HG03457 (cell line): ENCODE results near the gene GP9.
"Not testable (repeated sequence)": the region's sequence is repeated elsewhere in the genome, so short reads cannot be mapped to it uniquely, and the experiment has no call there.

Experiments
- ATAC-seq: cut with Tn5 transposase; IDR thresholded peaks from one replicate; pipeline ENCODE4 v1.9.1; 2021; ENCODE audit warnings: moderate number of reproducible peaks; ENCODE audit not compliant: unreplicated experiment

Gene GP9

GRCh38 chr3:129069313-129070085 lies 8.9 kb downstream of the GP9 start:
- ATAC-seq = not testable (repeated sequence)

GRCh38 chr3:129070086-129070885 lies 9.7 kb downstream of the GP9 start:
- ATAC-seq = no peak

GRCh38 chr3:129077222-129077621 lies 16.6 kb downstream of the GP9 start:
- no peak for ATAC-seq

DNA sequence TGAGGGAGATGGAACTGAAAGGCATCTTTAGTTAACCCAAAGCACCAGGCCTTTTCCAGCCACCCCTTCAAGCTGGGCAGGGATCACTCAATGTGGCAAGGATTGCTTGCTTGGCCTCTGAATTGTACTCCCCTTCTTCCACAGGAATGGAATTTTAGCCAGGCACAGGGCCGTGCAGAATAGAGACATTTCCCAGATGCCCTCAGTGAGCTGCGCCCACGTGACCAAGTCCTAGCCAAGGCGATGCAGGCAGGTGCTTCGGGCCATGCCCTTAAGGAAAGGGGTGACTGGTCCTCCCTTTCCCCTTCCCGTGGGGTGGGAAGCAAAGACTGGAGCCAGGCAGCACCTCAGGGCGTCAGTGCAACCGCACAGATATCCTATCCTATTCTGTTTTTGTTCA lies 17.9 kb downstream of the GP9 start:
- ATAC-seq = no peak

DNA sequence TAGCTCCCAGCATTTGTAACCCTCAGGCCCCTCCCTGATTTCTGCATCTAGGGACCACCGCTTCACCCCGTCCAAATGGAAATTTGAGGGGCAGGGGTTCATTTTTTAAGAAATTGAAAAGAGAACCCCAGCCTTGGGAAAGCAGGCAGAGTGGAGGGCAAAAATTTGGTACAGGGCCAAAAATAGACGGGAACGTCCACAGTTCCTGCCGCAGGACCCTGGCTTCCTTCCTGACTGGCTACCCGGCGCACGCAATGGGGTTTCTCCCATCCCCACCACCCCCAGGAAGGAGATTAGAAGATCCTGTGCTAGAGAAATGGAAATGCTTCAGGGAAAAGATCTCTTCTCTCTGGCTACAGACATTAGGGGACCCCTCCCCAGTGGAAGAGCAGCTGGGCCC lies 20.9 kb downstream of the GP9 start:
- ATAC-seq = no peak

- no peak for ATAC-seq
Observed at GRCh38 chr3:129082026-129082425, 21.4 kb downstream of the GP9 start.

GRCh38 chr3:129084501-129084900 lies 23.9 kb downstream of the GP9 start:
- no peak for ATAC-seq

GRCh38 chr3:129085165-129085715 lies 24.7 kb downstream of the GP9 start:
- no peak for ATAC-seq

DNA sequence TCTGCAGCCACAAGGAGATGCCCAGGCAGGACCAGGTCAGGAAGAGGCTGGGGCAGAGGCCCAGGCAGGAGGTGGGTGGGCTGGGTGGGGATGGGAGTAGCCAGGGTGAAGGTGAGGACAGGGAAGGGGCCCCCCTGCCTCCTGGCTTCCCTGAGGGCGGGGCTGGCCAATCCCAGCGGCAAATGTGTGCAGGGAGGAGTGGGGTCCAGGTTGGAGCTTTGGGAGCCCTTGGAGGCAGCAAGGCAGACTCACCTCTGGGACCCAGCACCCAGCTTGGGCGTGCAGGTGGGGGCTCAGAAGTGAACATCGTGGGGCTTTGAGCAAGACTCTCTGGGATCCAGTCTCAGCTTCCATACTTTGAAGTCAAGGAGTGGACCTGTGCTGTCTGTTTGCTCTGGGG lies 25.2 kb downstream of the GP9 start:
- ATAC-seq = no peak

GRCh38 chr3:129087138-129087702 lies 26.6 kb downstream of the GP9 start:
- ATAC-seq = no peak

DNA sequence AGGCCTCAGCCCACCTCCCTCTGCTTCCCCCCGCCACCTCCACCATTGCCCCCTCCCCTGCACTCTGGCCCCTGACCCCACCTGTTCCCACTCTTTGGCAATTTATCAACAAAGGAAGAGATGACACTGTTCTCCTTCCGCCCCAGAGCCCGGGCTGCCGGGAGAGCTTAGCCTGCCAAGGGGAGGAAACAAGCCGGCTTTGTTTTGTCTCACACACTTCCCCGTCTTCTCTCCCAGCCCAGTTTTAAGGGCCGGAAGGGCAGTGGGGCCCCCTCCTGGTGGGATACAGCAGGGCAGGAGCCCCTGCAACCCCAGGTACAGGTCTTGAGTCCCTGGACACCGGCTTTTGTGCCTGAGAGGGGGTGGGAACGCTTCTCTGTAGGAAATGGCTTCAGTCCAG lies 27.3 kb downstream of the GP9 start:
- not testable (repeated sequence) for ATAC-seq

GRCh38 chr3:129088312-129088711 lies 27.7 kb downstream of the GP9 start:
- ATAC-seq = not testable (repeated sequence)

- ATAC-seq = no peak
Observed at GRCh38 chr3:129095285-129095684, 34.7 kb downstream of the GP9 start.

- ATAC-seq = no peak
Observed at GRCh38 chr3:129100274-129100673, 39.7 kb downstream of the GP9 start.

DNA sequence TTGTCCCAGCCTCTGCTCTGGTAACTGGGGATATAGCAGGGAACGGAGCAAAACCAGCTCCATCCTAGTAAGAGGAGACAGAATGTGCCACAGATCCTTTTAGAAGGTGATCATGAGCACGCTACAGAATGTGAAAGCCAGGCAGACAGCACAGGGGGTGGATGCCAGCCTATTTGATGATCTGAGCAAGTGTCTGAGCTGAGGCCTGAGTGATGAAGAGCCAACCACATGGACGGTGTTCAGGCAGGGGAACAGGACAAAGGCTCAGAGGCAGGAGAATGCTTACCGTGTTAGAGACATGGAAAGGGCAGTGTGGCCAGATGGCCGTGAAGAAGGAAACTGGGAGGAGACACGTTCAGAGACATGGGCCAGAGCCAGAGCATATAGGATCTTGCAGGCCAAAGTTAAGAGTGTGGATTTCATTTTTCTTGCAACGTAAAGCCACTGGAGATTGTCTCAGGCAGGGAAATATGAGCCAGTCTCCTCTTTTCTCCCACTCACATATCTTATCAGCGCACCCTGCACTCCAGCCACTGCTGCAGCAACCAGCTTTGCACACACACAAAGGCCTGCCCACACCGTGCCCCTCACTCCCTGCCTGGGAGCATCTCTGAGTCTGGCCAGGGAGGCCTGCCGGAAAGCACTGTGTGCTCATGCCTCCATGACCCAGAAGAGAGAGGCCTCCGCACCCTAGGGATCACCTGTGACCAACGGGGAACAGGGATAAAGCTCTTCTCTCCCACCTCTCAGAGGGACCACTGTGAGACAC lies 41.0 kb downstream of the GP9 start:
- no peak for ATAC-seq

GRCh38 chr3:129103296-129103695 lies 42.7 kb downstream of the GP9 start:
- no peak for ATAC-seq

GRCh38 chr3:129104051-129104450 lies 43.5 kb downstream of the GP9 start:
- no peak for ATAC-seq

DNA sequence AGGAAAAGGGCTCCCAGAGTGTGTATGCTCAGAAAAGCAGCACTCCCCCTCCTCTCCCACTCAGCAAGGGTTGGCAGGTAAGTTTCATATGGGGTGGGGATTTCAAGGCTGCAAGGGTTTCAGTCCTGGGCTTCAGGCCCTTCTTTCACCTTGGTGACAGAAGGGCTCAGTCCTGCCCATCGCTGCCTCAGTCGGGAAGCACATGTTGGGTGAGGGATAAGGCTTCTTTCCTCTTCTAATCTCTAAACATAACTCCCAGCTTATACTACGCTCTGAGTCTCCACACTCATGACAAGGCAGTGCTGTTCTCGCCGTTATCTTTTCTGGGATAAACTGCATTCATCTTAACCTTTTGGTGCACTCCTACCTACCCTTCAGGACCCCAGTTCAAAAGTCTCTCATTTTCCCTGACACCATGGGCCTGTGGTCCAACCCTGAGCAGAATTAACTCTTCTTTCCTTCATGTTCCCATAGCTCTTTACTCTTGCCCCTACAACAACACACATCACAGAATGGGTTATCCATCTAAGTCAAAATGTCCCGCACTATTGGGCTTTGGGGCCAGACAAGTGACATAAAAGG lies 44.0 kb downstream of the GP9 start:
- ATAC-seq = no peak

DNA sequence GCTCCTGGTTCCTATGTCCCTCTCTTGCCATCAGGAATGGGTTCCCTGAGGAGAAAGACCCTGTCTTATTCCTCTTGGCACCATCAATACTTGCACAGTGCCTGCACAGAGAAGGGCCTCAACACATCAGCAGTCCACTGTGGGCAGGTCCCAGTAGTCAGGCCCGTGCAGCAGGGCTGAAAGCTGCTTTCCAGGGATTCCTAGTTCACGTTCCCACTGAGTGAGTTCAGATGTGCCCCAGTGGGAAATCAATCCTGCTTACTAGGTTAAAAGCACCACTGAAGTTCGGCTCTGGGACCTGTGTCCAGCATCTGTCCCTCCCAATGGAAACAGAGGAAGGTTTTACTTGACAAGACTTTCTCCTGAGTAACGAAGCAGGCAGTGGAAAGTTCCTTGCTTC lies 45.3 kb downstream of the GP9 start:
- ATAC-seq = no peak

DNA sequence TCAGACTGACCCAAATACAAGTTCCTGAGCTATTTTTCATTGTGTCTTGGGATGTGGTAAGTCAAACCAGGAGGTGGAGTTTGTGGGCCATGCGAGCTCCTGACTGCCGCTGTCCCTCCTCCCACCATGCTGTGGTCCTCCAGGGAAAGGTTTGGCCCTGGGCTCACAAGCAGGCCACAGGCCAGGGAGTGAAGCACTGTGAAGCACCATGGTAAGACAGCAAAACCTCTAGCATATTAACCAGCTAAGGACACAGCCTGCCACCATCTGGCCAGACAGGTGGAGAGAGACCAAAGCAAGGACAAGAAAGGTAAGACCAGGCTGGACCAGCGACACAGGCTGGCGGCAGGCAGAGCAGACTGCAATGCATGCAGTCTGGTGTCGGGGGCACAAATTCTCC lies 45.7 kb downstream of the GP9 start:
- ATAC-seq = no peak
